ENCODE measurements around the gene TMEM201. TPM values are rescaled to one million over a fixed set of nuclear protein-coding genes. Genes with fewer than 3 reads are reported as not detected.
A peak's percentile ranks its signal among the peaks of the same experiment; 100 is the strongest.

TMEM201 gene
- total and polyA plus RNA-seq, 2 of the 13 experiments (the other 11 are each of a cell fraction or from before 2014, with no cell fraction given) = 1.5 to 8.2 TPM

GRCh38 chr1:9651565-9652378 lies 63.1 kb downstream of the TMEM201 start, which contains the start of gene PIK3CD (continued):
- TF ChIP-seq HNF1A (IDR thresholded peaks at IDR 0.05; ENCODE audit: low read depth) (no peak), HNF1A (CRISPR knock-in tag; IDR thresholded peaks at IDR 0.05; ENCODE audit: borderline replicate concordance) (no peak), HNRNPLL (IDR thresholded peaks at IDR 0.05; ENCODE audit: low read depth, low read length, poor library complexity, severe bottlenecking) (peak; percentile 69), HMG20A (CRISPR knock-in tag; IDR thresholded peaks at IDR 0.05; ENCODE audit: borderline replicate concordance) (no peak)

GRCh38 chr1:9652379-9653209 lies 63.9 kb downstream of the TMEM201 start:
- ChIA-PET CTCF (ENCODE audit: low intra/inter-chr PET ratio, low total read pairs) (no interaction called here), POLR2A (no interaction called here)
- DNase-seq (ENCODE audit: low spot score) = no peak
- Histone ChIP-seq H4K20me1 (ENCODE audit: insufficient read depth, low read length) (no peaks in the 10 kb centered on the region), H2AFZ (ENCODE audit: low read length) (no peak overlapping the region), H3K9ac (ENCODE audit: insufficient read depth, low read depth, low read length) (no peak overlapping the region), H3K4me2 (ENCODE audit: low read depth, low read length) (0 out of 2 replicates have a peak overlapping the region, but pooled peaks have one; percentile 27), H3K4me3 (replicated peaks in 1 of 3; ENCODE audit: insufficient read depth in 1 of 3, low read depth in 2 of 3, low read length in 3 of 3) (peak overlapping the region in 1 of 3 experiments; percentile 43; a peak in 1 of 6 replicates), H3K9me3 (ENCODE audit: low read length) (no peaks in the 10 kb centered on the region), H3K36me3 (replicated peaks in 1 of 2; ENCODE audit: control insufficient read depth in 1 of 2, insufficient read depth in 2 of 2, low read length in 2 of 2) (no peaks in the 10 kb centered on the region), H3K27ac (ENCODE audit: extremely low read length, insufficient read depth, low read length) (no peak overlapping the region), H3K4me1 (ENCODE audit: insufficient read depth, low read length) (no peaks in the 10 kb centered on the region), H3K79me2 (ENCODE audit: insufficient read depth, low read length) (no peaks in the 10 kb centered on the region), H3K27me3 (ENCODE audit: control insufficient read depth in 1 of 2, insufficient read depth in 2 of 2, low read length in 2 of 2) (peaks cover 9 to 60% of the 10 kb centered on the region in 2 experiments)
- ATAC-seq = no peak
- FAIRE-seq = no peak
- 26% methylated on average over 43 of the region's 55 CpGs for WGBS (ENCODE audit: low lambda C conversion rate)
- in situ Hi-C loops (cut with HindIII; ENCODE audit: extremely low pct_ligation_motif_present, low pct_unique_long_range_greater_than_20kb) = no loop called here
- intact Hi-C loops (cut with micrococcal nuclease; ENCODE audit: unreplicated experiment) = no loop called here
- BruUV-seq (replicated peaks) = no TSS peak
- TF ChIP-seq HNF4A (CRISPR knock-in tag; IDR thresholded peaks at IDR 0.05) (no peak), PRPF4 (IDR thresholded peaks at IDR 0.05; ENCODE audit: low read depth, low read length, poor library complexity, severe bottlenecking) (no peak), ZNF292 (CRISPR knock-in tag; IDR thresholded peaks at IDR 0.05; ENCODE audit: borderline replicate concordance, low read depth) (no peak), PCBP2 (optimal IDR thresholded peaks at IDR 0.05; ENCODE audit: low read depth, low read length, poor library complexity, severe bottlenecking) (no peak), ZNF768 (CRISPR knock-in tag; IDR thresholded peaks at IDR 0.05) (no peak), ZNF556 (CRISPR knock-in tag; IDR thresholded peaks at IDR 0.05; ENCODE audit: borderline replicate concordance) (no peak), ZBTB33 (CRISPR knock-in tag; IDR thresholded peaks at IDR 0.05) (no peak), MXD4 (CRISPR knock-in tag; IDR thresholded peaks at IDR 0.05) (no peak), EED (CRISPR knock-in tag; IDR thresholded peaks at IDR 0.05) (no peak), ZNF547 (CRISPR knock-in tag; IDR thresholded peaks at IDR 0.05) (no peak)
